K562 (cell line): ENCODE data around the gene TMPRSS5. TPM values are rescaled to one million over a fixed set of nuclear protein-coding genes. Genes with fewer than 3 reads are reported as not detected.
A peak's percentile ranks its signal among the peaks of the same experiment; 100 is the strongest.

Experiments
- ATAC-seq: fragments of 200-7000 bp; cut with Tn5 transposase; 3 replicates; pipeline ENCODE4 v1.9.1; 2020; ENCODE audit warnings: moderate library complexity
- BruUV-seq: library from RNA; stranded (reverse); fragments of 400-500 nt; replicated peaks from 2 replicates; lab custom pipeline; 2021; lab: Mats Ljungman, UMichigan
- CTCF ChIA-PET: fragments of 300-600 bp; formaldehyde crosslinking; extraction: SDS; loops from one replicate; lab custom pipeline; 2021; ENCODE audit warnings: low intra/inter-chr PET ratio; lab: Yijun Ruan, JAX
- POLR2A ChIA-PET: fragments of 300-600, 350-650 bp; sonication (Branson Sonifier 250); formaldehyde crosslinking; extraction: SDS; loops from one replicate; lab custom pipeline; 2021; ENCODE audit warnings: antibody characterized with exemption, inconsistent platforms; lab: Yijun Ruan, JAX
- DNase-seq, 4 experiments: peaks; one replicate each; pipeline versions ENCODE4 v3.0.0 to v3.0.0-alpha.2; 2011 to 2018; ENCODE audit warnings: low spot score in 3 of 4, mixed read lengths in 3 of 4; ENCODE audit errors: extremely low read depth in 1 of 4
- FAIRE-seq: peaks from 2 replicates; lab custom pipeline; 2011; peaks lifted over from hg19 to GRCh38; lab: Jason Lieb, UNC
- H2AFZ ChIP-seq: 2 replicates; pipeline ENCODE4 v1.6.0; 2011; ENCODE audit warnings: low read depth, low read length, control low read depth, inconsistent platforms
- H3K27ac ChIP-seq: fragments of 200-600 bp; 3 replicates; pipeline ENCODE4 v1.8.0; 2011; ENCODE audit warnings: low read depth, mild to moderate bottlenecking, control low read depth, inconsistent platforms, low read length, moderate library complexity, mixed read lengths; ENCODE audit errors: extremely low read depth
- H3K27me3 ChIP-seq, 2 experiments: fragments of 300-600 bp in 1 of 2; 2 replicates in 1 of 2; 3 replicates in 1 of 2; pipeline versions ENCODE4 v1.6.0 to v1.8.0; 2011; ENCODE audit warnings: inconsistent platforms in 2 of 2, low read length in 2 of 2, mild to moderate bottlenecking in 1 of 2, mixed read lengths in 1 of 2, moderate library complexity in 1 of 2; ENCODE audit not compliant: control insufficient read depth in 2 of 2, insufficient read depth in 2 of 2
- H3K36me3 ChIP-seq: fragments of 300-600 bp; 3 replicates; pipeline ENCODE4 v1.8.0; 2011; ENCODE audit warnings: mild to moderate bottlenecking, low read length, inconsistent platforms; ENCODE audit not compliant: control insufficient read depth, insufficient read depth
- H3K4me1 ChIP-seq, 2 experiments: fragments of 200-600 bp in 1 of 2; replicated peaks in 1 of 2; 2 replicates in 1 of 2; 3 replicates in 1 of 2; pipeline versions ENCODE4 v1.5.1 to v1.8.0; 2011; ENCODE audit warnings: inconsistent platforms in 2 of 2, low read length in 2 of 2, mild to moderate bottlenecking in 1 of 2, mixed read lengths in 1 of 2, moderate library complexity in 1 of 2; ENCODE audit not compliant: control insufficient read depth in 2 of 2, insufficient read depth in 2 of 2
- H3K4me2 ChIP-seq: 2 replicates; pipeline ENCODE4 v1.6.1; 2011; ENCODE audit warnings: low read length, control low read depth, inconsistent platforms, mixed read lengths; ENCODE audit not compliant: insufficient read depth
- H3K4me3 ChIP-seq: fragments of 200-600 bp; sonication (generic), shearing (Covaris generic); 2 replicates; pipeline ENCODE4 v1.5.1; 2016; ENCODE audit warnings: control low read depth, inconsistent platforms
- H3K79me2 ChIP-seq: fragments of 200-600 bp; 3 replicates; pipeline ENCODE4 v1.8.0; 2011; ENCODE audit warnings: low read length, inconsistent platforms; ENCODE audit not compliant: control insufficient read depth, insufficient read depth
- H3K9ac ChIP-seq, 2 experiments: 2 replicates each; pipeline versions ENCODE4 v1.6.0 to v1.6.1; 2011; ENCODE audit warnings: low read depth in 2 of 2, low read length in 2 of 2, control low read depth in 1 of 2, inconsistent platforms in 1 of 2, mild to moderate bottlenecking in 1 of 2, mixed read lengths in 1 of 2; ENCODE audit not compliant: insufficient read depth in 1 of 2
- H3K9me1 ChIP-seq: one replicate; pipeline ENCODE4 v1.6.0; 2011; ENCODE audit warnings: inconsistent platforms, mild to moderate bottlenecking, low read length, moderate library complexity; ENCODE audit not compliant: control insufficient read depth, insufficient read depth
- H3K9me3 ChIP-seq: replicated peaks from 2 replicates; pipeline ENCODE4 v1.5.1; 2011; ENCODE audit warnings: low read depth, low read length, inconsistent platforms; ENCODE audit not compliant: control insufficient read depth, insufficient read depth
- H4K20me1 ChIP-seq: replicated peaks from 2 replicates; pipeline ENCODE4 v1.6.1; 2011; ENCODE audit warnings: low read length, inconsistent platforms, mixed read lengths; ENCODE audit not compliant: control insufficient read depth, insufficient read depth
- ARID2 ChIP-seq: fragments of 450-650 bp; IDR thresholded peaks from 2 replicates; pipeline ENCODE4 v1.6.1; 2017; ENCODE audit warnings: antibody characterized with exemption, mild to moderate bottlenecking
- CBFA2T2 ChIP-seq: fragments of 450-650 bp; conservative IDR thresholded peaks from 2 replicates; pipeline ENCODE4 v1.6.1; 2017; ENCODE audit warnings: mild to moderate bottlenecking
- CLOCK ChIP-seq: fragments of 250-450 bp; sonication (Bioruptor Pico); IDR thresholded peaks from 2 replicates; pipeline ENCODE4 v1.4.0; 2020; ENCODE audit warnings: mild to moderate bottlenecking, moderate library complexity, borderline replicate concordance
- ELF4 ChIP-seq: fragments of 450-650 bp; formaldehyde crosslinking; IDR thresholded peaks from 2 replicates; pipeline ENCODE4 v1.4.0; 2022; ENCODE audit warnings: missing genetic modification characterization
- FOXP1 ChIP-seq: sonication (generic); formaldehyde crosslinking; IDR thresholded peaks from 2 replicates; pipeline ENCODE4 v1.8.0; 2022; ENCODE audit warnings: mild to moderate bottlenecking, missing genetic modification reagents
- MAFG ChIP-seq: fragments of 450-650 bp; conservative IDR thresholded peaks from 2 replicates; pipeline ENCODE4 v1.6.1; 2016; ENCODE audit warnings: missing genetic modification characterization, missing compliant biosample characterization
- MCM5 ChIP-seq: fragments of 450-650 bp; IDR thresholded peaks from 2 replicates; pipeline ENCODE4 v1.6.1; 2016; ENCODE audit warnings: low read depth
- PHF21A ChIP-seq: fragments of 450-650 bp; IDR thresholded peaks from 2 replicates; pipeline ENCODE4 v1.6.1; 2017; ENCODE audit warnings: low read depth, borderline replicate concordance
- RCOR1 ChIP-seq, 2 experiments: IDR thresholded peaks; 2 replicates each; pipeline ENCODE4 v1.6.1; 2012; ENCODE audit warnings: low read depth in 2 of 2, low read length in 2 of 2, borderline replicate concordance in 1 of 2, improper control_type of control experiment in 1 of 2
- SNRNP70 ChIP-seq: fragments of 200-400 bp; formaldehyde crosslinking; optimal IDR thresholded peaks from 2 replicates; pipeline ENCODE3; 2017; ENCODE audit warnings: low read depth, low read length
- ZNF644 ChIP-seq: fragments of 200-800 bp; sonication (Bioruptor generic); IDR thresholded peaks from 2 replicates; pipeline ENCODE4 v1.6.1; 2016; ENCODE audit warnings: low read depth, missing genetic modification characterization, missing compliant biosample characterization
- ZNF75A ChIP-seq: fragments of 450-650 bp; formaldehyde crosslinking; IDR thresholded peaks from 2 replicates; pipeline ENCODE4 v1.4.0; 2020; ENCODE audit warnings: mild to moderate bottlenecking
- WGBS: fragments of 100-300 bp; shearing (Covaris generic); methylation state at CpG from one replicate; pipeline ENCODE4 v1.1.6; 2016; ENCODE audit warnings: low coverage, mixed read lengths; ENCODE audit not compliant: insufficient coverage; ENCODE audit errors: missing lambda C conversion rate; 5-methylcytosine and 5-hydroxymethylcytosine counted together
- in situ Hi-C: fragments of 300-500 bp; cut with MboI; formaldehyde crosslinking; loops from 4 replicates; pipeline ENCODE4 v1.15.0; 2018; ENCODE audit warnings: inconsistent platforms, mixed read lengths
- intact Hi-C: fragments of 100-400 bp; cut with micrococcal nuclease; formaldehyde crosslinking; loops from 2 replicates; pipeline ENCODE4 v1.14.2; 2022
- polyA plus RNA-seq, 8 experiments: library from polyadenylated mRNA; depleted of rRNA in 4 of 8; stranded (reverse) in 5 of 8; unstranded in 3 of 8; fragments of >200 nt; fragmentation: Nextera tagmentation in 2 of 8; fragmentation: Illumina TruSeq in 1 of 8; extraction: Ambion mirVana in 2 of 8; extraction: Trizol in 1 of 8; gene quantifications; 2 replicates each; pipeline versions ENCODE4 v1.2.1 to v1.2.3, GENCODE V29; 2011 to 2014; ENCODE audit warnings: inconsistent platforms in 1 of 8, missing spikeins in 1 of 8
- total RNA-seq, 7 experiments: library from RNA; depleted of rRNA in 6 of 7; stranded (reverse); fragments of >200 nt in 6 of 7; fragmentation: Illumina TruSeq in 2 of 7; extraction: Trizol in 2 of 7; gene quantifications; 2 replicates each; pipeline versions ENCODE4 v1.2.1 to v1.2.3, GENCODE V29; 2011 to 2021; ENCODE audit warnings: low replicate concordance in 1 of 7
- TF ChIP-seq, protein P1 (sequence below): fragments of 250-450 bp; sonication (Bioruptor Pico); IDR thresholded peaks from 2 replicates; pipeline ENCODE4 v1.8.0; 2021; ENCODE audit warnings: moderate library complexity, mild to moderate bottlenecking, inconsistent platforms

Gene TMPRSS5
- total and polyA plus RNA-seq, 9 of the 15 experiments (the other 6 are each of a cell fraction or from before 2014, with no cell fraction given): 0.07 to 0.49 (median 0.17) TPM; not detected in 1

DNA sequence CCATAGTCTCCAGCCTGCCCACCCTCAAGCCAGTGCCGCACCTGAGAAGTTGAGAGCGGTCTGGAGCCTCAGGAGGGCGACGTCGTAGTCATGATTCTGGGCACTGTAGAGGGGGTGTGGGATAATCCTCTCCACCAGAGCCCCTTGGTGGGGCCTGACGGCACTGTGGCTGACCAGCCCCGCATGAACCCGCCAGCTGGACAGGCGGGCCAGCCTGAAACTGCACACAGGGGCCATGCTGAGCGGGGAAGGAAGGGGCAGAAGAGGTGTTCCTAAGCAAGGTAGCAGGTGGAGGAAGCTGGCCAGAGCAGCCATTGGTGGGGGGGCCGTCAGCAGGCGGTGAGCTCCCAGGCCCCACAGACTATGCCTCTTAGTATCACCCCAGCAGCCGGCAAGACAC is 13.1 kb downstream of the TMPRSS5 start:
- Histone ChIP-seq H3K36me3 (no peaks in the 10 kb centered on the region), H3K4me1 (peaks cover 27 to 32% of the 10 kb centered on the region in 2 experiments), H2AFZ (no peak overlapping the region), H3K9me1 (no peaks in the 10 kb centered on the region), H3K9ac (peak overlapping the region in 1 of 2 experiments; percentile 55; a peak in 1 of 4 replicates), H3K4me2 (no peak overlapping the region), H3K9me3 (no peaks in the 10 kb centered on the region), H3K4me3 (no peak overlapping the region), H4K20me1 (no peaks in the 10 kb centered on the region), H3K27ac (no peak overlapping the region), H3K27me3 (no peaks in the 10 kb centered on the region), H3K79me2 (no peaks in the 10 kb centered on the region)
- BruUV-seq: no TSS peak
- ChIA-PET POLR2A (no interaction called here), CTCF (no interaction called here)
- intact Hi-C loops (loop anchor here (5.0 kb wide), 1 partner anchor 46 kb away; no protein-coding TSS in a partner anchor), in situ Hi-C loops (no loop called here)
- TF ChIP-seq MAFG (tag) (no peak), CLOCK (no peak), CBFA2T2 (no peak), FOXP1 (CRISPR knock-in tag) (no peak), ZNF644 (tag) (no peak), MCM5 (no peak), ARID2 (no peak), ZNF75A (CRISPR knock-in tag) (no peak), RCOR1 (IDR thresholded peaks at IDR 0.05; ENCODE audit: borderline replicate concordance in 1 of 2, low read depth in 2 of 2, low read length in 2 of 2) (no peak), ELF4 (CRISPR knock-in tag) (no peak), SNRNP70 (no peak), PHF21A (no peak)
- TF ChIP-seq, protein P1, sequence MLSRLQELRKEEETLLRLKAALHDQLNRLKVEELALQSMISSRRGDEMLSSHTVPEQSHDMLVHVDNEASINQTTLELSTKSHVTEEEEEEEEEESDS (CRISPR knock-in tag): no peak
- DNase-seq (no peak), ATAC-seq (no peak), FAIRE-seq (no peak)
- 82% methylated on average over 13 of the region's 13 CpGs for WGBS
